CD4-positive, alpha-beta T cell treated with Interleukin-2 at 100 ng/mL for 4 hours (primary cell): Measurements from ENCODE around the gene PNMA6F.
"Not testable (repeated sequence)": the region's sequence is repeated elsewhere in the genome, so short reads cannot be mapped to it uniquely, and the experiment has no call there.

ENCODE experiments used
- DNase-seq: peaks from one replicate; pipeline ENCODE4 v3.0.0-alpha.2; 2020; ENCODE audit warnings: low spot score

PNMA6F gene

DNA sequence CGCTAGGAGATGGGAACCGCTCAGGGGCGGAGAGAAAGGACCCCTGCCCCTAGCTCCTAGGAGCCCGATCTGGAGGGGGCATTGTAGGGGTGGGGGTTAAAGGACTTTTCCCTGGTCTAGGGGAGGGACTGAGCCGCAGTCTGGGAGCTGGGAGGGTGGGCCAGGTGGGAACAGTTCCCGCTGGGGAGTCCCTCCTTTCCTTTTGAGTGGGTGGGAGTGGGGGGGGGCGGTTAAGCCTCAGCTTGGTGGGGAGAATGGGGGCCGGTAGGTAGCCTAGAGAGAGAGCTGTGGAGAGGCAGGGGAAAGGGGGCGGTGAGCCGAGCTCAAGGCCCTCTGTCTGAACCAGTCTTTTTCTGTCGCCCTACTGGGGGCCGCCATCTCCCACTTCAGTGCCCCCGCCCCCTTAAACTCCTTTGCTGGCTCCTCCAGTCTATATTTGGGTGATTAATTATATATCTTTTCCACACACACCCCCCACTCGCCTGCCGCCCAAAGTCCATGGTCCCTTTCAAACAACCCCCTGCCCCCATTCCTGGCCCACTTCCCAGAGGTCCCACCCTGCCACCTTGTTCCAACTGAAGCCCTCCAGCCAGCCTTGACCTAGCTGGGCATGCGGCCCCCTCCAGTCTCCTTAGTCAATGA lies 13.2 kb upstream of the PNMA6F start:
- no peak for DNase-seq

DNA sequence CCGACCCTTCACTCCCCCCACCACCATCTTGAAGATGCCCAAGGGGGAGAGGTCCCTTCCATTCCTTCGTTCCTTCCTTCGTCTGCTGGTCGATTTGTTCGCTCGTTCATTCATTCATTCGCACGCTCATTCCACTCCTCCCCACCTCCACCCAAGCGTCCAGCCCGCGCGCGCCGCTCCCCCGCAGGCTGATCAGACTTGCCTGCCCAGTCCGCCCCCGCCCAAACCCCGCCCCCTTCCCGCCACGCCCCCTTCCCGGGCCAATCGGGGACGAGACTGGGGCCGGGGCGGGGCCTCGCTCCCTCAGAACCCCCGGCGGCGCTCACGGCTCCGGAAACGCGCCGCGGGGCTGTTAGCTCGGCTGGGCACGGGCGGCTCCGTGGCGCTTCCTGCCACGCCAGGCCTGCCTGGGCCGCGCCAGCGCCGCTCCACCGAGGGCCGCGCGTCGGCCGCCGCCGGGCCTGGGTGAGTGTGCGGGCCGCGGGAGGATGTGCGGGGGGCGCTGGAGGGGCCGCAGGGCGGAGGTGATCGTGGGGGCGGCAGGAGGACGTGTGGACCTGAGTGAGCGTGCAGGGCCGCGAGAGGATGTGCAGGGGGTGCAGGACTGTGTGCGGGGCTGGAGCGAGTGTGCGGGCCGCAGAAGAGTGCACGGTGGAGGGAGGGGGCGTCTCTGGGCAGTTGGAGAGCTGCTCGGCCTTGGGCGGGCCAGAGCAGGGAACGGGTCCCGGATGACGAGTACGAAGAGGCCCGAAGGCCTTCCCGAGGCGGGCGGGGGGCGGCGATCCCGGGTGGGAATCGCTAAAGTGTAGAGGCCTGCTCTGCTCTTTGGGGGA lies 12.5 kb upstream of the PNMA6F start, which contains the start of gene ZNF275:
TSS of gene ZNF275 (plus strand) at position 333 of the 833 bp plus-strand sequence. CDS start 2,527 bp downstream, outside the sequence.
- peak; percentile 78 for DNase-seq

DNA sequence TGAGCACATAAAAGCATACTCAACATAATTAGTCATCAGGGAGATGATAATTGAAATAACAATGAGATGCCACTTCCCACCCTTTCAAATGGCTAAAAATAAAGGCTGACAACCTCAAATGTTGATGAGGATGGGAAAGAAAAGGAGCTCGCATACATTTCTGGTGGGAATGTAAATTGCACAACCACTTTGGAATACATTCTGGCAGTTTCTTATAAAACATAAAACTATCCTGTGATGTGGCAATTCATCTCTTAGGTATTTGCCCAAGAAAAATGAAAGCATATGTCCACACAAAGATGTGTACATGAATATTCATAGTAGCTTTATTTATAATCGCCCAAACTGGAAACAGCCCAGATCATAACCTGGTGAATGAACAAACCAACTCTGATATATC lies 11.7 kb upstream of the PNMA6F start:
- DNase-seq, result no peak

DNA sequence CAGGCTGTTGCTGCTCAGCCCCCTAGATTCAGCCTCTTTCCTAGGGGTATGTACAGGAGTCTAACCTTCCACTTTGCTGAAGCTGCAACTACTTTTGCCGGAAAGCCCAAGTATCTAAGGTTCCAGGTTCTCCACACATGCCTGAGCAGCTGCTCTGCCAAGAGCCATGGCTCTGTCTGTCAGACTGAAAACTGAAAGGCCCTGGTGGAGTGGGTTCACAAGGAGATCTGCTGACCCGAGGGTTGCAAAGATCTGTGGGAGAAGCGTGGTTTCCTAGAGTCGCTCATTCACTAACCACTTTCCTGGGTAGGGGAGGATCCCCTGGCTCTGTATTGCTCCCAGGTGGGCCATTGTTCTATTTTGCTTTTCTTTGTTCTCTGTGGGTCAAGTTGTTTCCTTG lies 6.0 kb upstream of the PNMA6F start:
- DNase-seq, result no peak

DNA sequence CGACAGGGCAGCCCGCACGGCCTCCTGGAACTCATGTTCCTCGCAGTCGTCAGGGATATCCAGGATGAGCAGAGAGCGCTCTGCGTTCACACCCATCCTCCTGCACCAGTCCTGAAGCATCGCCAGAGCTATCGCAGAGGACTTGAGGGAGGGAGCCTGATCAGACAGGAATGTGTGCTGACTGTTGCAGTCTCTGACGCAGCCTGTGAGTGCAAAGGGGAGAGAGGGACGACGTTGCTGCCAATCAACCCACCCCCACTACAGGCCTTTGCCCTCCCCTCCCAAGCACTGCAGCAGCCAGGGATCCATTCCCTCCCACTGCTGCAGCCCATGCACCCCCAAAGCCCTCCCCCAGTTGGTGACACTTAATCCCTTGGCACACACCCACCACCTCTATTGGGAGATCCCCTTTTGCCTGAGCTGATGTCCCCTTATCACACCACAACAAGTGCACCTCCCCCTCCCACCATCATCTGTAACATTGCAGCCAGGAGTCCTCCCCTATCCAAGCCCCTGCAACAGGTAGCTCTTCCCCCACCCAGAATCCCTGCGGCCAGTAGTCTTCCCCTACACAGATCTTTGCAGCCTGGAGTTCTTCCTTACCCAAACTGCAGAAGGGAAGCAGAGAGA lies 897 bp downstream of the PNMA6F start:
- no peak for DNase-seq

DNA sequence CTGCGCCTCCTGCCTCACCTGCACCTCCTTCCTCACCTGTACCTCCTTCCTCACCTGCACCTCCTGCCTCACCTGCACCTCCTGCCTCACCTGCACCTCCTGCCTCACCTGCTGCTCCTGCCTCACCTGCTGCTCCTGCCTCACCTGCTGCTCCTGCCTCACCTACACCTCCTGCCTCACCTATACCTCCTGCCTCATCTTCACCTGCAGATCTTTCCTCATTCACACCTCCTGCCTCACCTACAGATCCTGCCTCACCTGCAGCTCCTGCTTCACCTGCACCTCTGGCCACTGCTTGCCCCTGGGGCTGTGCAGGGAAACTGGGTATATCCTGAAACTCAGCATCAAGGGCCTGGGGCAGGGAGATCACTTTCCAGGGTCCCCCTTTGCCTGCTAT lies 1.5 kb downstream of the PNMA6F start:
- not testable (repeated sequence) for DNase-seq

DNA sequence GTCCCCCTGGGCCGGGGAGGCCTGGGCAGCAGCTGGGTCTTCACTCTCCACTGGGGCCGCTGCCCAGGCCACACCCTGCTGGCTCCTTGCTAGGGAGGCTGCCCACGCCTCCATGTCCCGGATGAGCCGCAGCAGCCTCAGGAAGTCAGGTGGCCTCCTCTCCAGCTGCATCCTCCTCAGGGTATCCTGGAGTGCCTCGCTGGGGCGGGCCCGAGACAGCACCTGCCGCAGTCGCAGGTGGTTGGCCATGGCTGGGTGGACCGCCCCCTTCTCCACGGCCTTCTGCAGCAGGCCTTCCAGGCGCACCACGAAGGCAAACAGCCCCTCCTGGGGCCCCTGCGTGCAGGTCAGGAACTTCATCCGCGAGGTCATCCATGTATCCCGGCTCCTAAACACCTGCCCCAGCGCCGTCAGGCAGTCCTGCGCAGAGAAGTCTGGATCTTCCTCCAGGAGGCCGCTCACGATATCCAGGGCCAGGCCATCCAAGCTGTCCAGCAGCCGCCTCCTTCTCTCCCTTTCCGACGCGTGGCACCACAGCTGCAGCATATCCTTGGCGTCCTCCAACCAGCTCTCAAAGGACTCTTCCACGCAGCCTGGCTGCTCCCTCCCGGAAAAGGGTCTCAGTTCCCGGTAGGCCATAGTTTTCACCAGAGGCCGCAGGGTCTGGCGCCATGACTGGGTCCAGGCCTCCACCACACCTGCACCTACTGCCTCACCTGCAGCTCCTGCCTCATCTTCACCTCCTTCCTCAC lies 2.1 kb downstream of the PNMA6F start:
- DNase-seq, result no peak

DNA sequence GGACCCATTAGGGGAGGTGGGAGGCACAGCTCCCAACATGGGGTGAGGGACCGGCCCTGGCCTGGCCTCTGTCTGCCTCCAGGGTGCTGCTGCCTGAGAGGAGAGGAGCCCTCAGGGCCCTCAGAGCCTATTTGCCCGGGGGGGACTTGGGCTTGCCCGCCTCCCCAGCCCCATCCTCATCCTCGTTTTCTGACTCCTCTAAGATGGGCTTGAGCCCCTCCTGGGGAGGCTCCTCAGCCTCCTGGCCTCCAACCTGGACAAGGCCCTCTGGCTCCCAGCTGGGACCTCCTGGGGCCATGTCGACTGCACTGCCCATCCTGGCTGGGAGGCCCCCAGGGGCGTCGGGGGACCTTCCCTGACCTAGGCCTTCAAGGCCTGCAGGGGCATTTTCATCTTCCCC lies 2.8 kb downstream of the PNMA6F start:
- DNase-seq, result no peak

DNA sequence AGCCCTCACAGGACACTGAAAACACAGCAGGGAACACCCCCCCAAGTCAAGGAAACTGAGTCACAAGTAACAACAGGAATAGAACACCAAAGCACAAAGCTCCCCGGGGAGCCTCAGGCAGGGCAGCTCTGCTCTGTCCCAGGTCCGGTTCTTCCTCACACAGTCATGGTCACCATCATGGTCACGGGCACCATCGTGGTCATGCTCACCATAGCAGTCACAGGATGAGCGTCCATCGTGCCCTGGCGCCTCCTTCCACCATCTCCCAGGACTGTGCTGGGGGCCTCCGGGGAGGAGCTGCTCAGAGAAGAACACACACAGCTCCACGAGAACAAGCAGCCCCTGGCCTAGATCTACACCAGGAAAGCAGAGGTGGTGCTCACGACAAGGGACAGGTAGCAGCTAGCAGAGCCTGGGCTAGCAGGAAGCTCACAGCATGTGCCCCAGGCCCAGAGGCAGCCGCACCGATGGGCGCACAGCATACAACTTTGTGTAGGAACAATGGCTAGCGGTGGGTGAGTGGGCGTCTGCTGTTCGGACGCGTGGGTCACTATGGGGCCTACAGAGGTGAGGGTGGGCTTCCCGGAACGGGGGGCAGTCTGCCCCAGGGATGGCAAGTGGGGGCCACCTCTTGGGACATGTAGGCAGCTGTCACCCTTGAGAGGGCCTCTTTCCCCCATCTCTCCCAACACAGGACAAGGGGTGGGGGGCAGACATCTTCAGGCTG lies 3.4 kb downstream of the PNMA6F start:
- no peak for DNase-seq

DNA sequence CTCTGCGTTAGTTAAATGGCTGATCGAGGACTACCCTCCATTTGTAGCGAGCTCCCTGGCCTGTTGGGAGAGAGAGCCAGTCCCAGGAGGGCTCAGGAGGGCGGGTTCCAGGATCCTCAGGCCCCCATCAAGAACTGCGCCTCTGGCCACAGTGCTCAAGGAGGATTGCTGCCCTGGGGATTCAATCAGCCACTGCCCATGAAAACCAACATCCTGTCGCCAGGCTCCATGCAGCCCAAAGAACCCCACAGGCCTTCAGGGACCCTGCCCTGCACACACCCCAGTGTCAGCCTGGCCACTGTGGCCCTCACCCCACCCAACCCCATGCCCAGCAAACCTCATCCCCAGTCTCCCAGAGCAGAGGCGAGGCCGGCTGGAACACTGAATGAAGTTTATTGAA lies 4.3 kb downstream of the PNMA6F start:
- no peak for DNase-seq

DNA sequence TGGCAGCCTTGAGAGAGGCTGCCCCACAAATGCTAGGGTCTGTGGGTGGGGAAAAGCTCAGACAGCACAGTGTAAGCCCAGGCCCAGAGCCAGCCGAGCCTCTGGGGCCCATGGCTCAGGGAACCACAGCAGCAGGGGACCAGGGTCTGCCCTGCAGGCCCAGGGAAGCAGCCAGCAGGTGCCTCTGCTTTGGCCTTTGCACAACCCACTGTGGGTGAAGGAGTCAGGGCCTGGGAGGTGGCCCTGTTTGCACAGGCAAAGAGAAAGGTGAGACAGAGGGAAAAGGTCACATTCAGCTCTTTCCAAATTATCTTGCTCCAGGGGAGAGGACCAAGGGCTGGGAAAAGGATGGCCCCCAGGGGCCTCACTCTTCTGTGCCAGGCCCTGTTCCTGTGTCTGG lies 8.7 kb downstream of the PNMA6F start:
- DNase-seq, result no peak

DNA sequence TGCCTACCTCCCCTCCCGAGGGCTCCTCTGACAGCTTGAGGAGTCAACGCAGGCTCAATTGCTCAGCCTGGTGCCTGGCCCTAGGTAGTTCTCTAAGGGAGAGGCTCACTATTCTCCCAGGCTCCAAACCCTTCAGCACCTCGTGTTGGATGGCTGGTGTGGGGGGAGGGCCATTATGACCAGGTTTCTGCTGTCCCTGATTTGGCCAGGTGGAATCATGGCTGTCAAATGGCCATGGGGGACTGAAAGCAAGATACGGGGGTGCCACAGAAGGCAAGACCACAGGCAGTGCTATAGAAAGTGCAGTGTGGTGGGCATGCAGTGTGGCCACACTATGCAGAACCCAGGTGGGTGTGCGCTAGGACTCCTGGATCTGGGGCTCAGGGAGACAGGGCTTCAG lies 9.5 kb downstream of the PNMA6F start:
- no peak for DNase-seq

DNA sequence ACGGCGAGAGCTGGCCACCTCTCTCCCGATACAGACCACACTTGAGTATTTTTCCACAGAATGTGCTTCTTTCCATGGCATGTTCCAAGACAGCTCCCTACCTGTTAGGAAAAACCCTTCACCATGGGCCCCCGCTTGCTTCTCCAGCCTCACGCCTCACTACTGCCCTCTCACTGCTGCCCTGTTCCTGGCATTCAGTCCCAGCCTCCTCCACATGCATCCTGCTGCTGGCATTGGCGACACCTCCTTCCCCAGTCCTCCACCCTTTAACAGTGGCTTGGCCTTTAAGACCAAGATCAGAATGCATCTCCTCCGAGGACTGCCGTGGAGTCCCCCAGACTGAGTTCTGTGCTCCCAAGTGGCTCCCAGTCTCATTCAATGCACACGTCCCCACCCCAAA lies 10.7 kb downstream of the PNMA6F start:
- no peak for DNase-seq

DNA sequence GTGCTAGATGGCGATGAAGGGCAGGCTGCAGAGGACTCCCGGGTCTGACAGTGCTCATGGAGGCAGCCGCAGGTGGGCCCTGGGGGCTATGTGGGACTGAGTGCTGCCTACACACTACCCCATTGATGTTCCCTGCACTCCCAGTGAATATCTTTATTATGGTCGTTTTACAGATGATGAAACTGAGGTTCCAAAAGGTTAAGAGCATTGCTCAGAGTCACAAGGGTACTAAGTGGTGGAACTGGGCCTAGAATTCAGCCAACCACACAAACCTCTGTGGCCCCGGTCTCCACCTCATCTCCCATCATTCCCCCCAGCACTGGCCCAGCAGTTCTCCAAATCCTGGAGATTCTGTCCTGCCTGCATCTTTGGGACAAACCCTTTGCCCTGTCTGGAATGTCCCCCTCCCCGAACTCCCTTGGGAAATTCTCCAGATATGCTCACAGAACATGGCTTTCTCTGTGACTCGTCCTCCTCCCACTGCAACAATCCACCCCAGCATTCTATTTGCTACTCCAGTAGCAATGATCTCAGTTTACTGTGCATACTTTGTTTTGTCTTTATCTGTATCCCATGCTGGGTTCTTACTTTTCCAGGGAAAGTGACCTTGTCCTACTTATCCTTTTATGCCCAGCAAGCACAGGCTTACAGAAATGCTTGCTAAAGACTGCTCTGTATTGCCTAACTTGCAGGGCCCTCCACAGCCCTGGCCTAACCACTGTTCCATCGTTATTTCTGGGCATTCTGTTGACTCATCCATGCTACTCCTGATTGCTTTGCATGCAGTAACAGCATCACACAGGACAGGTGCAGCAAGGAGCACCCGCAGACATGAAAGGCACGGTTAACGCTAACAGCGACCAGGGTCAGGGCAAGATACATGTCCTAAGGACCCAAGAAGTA lies 14.0 kb downstream of the PNMA6F start:
- DNase-seq, result no peak

DNA sequence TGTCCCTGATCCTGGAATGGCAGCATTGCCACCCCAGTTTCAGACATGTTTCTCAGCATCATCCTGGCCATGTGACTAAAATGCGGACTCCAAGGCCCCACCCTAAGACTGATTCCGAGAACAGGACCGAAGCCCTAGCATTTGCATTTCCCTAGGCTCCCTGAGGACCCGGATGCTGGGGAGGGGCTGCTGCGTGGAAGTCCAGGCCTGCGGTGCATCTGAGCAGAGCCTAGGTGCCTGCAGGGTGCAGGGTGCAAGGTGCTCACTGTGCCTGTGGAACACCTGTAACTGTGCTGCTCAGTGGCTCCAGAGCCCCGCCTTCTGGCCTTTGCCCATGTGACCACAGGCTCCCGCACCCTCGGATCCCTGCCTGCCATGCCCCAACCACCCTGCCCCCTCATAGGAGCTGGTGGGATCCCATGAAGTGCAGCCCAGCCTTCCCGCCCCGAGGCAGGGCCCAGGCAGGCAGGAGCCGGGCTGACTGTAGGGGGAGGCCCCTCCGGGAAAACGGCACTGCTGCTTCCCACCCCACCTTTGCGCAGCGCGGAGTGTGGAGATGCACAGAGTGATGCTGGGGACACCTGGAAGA lies 14.9 kb downstream of the PNMA6F start:
- DNase-seq, result no peak

DNA sequence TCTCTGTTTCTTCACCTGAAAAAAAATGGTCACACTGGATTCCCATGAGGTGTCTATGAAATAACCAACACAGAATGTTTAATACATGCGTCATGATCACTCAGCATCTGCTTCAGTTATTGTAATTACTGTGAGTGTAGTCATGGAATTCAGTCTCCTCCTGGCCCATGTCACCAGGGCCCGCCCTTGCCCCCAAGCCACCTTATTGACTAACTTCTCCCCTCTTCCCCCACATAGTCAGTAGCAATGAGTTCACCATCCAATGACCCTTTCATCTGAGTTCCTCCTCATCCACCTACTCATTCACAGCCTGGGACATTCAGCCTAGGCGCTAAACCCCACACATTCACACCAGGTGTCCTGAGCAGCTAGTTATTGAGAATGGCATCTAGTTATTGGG lies 15.6 kb downstream of the PNMA6F start:
- DNase-seq, result no peak

DNA sequence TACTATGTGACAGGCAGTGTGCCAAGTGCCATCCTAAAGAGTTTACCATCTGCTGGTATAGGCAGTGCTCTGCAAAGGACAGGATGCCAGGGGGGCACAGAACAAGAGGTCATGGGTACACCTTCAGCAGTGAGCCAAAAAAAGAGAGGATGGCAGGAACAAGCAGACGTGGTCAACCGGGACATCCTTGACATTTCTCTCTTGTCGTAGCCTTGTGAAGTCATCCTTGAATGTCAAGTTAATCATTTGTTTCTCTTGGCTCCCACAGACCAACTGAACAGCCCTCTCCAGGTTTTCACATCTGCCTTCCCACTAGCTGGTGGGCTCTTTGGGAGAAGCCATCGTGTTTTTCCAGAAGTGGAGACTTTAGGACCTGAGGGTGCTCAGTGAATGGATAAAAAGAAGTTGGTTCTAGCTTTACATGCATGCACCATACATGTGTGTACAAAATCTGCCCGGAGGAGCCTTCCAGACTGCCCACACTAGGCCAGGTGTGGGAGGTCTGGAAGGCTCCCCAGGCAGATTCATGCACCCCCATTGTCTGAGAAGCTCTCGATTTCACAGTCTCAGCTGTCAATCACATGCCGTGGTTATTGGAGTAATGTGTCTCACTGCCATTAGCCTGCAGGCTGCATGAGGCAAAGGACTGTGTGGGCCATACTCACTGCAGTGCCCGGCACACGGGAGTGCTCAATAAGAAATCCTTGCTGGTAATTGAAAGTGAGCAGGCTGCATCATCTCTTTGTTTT lies 16.4 kb downstream of the PNMA6F start:
- no peak for DNase-seq

DNA sequence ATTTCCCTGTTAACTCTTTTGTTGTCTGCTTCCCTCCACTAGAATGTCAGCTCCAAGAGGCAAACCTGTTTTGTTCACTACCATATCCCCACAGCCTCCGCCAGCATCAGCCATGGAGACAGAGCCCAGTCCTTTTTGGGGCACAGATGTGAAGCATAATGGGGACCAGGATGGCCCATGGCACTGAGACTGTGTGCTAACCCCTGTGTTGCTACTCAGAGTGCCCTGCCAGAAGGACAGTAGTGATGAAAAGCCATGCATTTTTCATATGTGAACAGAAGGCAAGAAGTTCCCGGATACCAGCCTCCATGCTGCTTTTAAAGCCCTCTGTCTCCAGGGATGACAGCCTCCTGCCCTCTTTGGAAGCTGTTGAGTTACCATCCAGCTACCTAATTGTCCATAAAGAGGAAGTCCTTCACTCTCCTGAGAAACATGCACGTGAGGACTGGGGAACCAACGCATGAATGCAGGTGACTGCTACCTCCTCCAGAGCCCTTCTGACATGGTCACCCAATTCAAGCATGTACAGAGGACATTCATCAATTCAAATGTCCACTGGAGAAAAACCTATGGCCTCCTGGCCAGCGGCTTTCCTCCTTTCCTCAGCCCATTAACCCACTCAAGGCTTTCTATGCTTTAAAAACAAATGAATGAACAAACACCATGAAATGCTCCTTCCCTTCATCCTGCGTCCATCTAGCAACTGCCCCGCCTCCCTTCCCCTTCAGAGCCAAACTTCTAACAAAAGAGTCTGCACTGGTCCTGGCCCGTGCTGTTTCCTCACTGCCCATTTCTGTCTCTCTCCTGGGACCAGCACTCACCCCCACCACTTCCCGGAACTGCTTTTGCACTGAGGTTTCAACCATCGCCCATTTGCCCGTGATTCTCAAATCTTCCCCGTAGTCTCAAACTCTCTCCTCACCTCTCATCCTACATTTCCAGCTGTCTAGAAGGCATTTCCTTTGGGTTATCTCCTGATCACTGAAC lies 18.0 kb downstream of the PNMA6F start:
- no peak for DNase-seq
